T-helper 2 cell (primary cell): ENCODE measurements around the gene ITPK1.

ENCODE experiments used
- DNase-seq, 5 experiments: peaks; one replicate each; pipeline versions ENCODE4 v3.0.0 to v3.0.0-alpha.2; 2012 to 2022

The ITPK1 gene

DNA sequence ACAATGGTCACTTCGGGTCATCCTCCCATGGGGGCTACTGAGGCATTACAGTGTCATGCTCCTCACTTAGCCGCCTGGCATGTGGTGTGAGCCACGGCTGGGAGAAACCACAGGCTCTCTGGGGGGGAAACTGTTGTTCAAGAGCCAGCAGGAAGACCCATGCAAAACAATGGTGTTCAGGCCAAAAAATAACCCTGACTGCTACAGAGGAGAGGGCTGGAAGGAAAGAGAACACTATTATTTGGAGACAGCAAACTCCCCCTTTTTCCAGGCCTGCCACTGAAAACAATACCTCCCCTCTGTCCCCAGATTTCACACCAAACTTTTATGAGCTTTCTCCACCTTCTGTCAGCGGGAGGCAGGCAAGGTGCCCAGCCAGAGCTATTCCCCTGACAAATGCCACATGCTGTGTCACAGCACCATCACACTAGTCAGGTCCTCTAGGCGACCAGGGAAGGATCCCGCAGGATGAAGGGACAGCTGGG, 109.1 kb downstream of the ITPK1 start:
- DNase-seq = no peak

DNA sequence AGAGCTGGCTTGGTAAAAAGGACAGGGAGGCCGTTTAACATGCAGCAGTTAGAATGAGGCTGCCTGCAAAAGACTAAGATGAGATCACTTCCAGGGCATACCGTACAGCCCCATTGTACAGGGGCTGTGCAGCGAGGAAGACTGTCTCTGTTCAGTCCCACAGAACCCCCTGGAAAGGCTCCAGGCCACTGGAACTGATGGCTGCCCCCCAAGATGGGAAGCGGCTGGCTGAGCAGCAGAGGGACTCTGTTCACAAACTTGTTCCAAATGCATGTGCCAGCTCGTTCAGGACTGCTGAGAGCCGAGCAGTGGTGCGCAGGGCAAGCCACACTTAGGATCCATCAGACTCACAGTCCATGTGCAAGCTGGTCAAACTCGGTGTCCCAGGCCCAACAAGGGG, 109.9 kb downstream of the ITPK1 start:
- DNase-seq = no peak

DNA sequence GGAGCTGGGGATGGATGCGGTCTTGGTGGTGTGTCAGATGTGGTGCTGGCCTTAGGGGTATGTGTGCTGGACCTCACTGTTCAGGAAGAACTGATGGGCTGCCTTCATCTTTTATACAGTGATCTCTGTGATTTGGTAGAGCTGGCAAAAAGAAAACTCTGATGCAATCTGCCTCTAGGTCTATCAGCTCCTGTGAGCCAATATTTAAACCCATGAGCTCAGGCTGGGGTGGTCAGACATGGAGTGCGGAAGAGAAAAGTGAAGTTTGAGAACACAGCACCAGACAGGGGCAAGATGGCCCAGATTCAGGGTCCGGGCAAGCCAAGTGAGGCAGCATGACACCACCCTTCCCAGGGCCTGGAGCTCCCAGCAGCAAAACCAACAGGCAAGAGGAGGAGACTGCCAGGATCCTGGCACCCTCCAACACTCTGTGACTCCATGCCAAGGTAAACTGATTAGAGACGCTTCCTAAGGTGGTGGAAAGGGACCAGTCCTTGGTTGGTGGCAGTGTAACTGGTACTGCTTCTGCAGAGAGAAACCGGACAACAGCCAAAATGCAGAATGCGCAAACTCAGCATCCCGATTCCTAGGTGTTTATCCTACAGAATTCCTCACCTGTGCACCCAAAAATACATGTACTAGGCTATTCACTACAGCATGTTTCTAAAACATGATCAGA, 110.5 kb downstream of the ITPK1 start:
- DNase-seq = no peak

DNA sequence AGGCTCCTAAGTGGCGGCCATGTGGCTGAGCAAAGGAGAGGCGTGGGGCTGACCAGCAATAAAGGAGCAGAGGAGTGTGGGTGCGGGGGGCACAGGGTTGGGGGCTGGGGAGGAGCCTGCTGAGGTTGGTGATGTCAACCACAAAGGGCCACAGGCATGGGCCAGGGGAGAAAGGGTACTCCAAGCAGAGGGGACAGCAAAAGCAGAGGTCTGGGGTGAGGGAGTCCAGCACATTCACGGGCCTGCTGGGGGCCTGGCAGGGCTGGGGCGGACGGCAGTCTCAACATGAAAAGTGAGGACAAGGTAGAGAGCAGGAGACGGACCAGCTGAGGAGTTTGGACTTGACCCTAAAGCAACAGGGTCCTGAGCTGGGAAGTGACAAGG, 111.0 kb downstream of the ITPK1 start:
- DNase-seq = no peak

DNA sequence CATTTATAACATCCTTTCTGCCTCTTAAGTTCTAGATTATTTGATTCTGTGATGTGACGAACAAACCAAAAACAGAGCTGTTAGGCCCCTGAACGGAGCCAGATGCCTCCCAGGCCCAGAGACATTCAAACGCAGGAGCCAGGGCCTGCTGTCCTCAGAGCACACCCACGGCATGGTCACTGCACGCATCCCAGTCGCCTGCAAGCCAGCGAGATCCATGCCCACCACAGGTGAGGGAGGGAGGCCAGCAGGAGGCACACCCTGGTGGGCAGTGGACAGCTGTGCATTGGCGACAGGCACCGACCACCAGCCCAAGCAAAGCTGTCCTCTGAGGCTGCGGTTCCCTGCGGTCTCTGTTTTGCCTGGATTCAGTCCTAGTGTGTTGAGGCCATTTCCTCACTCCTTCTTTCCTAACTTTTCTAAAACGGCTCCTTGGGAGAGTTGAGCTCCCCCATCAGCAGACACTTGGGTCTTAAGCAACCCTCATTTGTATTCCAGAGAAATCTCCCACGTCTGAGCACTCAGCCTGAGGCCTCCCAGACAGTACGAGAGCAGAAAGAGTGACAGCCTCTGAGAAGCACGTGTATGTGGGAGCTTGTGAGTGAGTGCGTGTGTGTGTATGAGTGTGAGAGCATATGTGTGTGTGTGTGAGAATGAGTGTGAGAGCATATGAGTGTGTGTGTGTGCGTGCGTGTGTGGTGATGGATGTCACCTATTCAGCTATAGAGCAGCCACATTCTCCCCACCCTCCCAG, 111.6 kb downstream of the ITPK1 start:
- peak in 1 of 5 experiments; percentile 8 for DNase-seq

DNA sequence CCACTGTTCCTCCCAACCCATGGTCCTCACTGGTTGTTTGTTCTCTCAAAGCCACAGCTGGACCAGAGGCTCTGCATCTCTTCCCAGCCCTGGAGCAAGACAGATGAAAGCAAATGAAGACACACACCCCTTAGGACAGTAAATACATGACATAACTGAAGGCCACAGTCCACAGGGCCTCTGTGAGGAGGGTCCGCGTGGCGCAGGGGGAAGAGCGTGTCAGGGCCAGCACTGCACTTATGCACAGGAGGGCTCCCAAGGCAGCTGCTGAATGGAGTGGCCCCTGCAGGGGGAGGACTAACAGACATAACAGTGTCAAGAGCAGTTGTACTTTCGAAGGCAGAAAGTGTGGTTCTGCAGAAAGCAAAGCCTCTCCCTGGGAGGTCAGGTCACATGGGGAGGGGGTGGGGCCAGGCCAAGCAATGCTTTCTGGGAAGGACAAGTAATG, 112.8 kb downstream of the ITPK1 start:
- DNase-seq = peak in 1 of 5 experiments; percentile 22

DNA sequence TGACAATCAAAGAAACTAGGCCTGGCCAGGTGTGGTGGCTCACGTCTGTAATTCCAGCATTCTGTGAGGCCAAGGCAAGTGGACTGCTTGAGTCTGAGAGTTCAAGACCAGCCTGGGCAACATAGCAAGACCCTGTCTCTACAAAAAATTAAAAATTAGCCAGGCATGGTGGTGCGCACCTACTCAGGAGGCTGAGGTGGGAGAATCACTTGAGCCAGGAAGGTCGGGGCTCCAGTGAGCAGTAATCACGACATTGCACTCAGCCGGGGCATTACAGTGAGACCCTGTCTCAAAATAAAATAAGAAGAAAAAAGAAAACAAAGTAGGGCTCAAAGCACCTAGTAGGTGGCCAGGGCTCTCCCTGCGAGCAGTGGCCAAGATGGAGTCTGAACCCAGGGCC, 113.7 kb downstream of the ITPK1 start:
- no peak for DNase-seq

DNA sequence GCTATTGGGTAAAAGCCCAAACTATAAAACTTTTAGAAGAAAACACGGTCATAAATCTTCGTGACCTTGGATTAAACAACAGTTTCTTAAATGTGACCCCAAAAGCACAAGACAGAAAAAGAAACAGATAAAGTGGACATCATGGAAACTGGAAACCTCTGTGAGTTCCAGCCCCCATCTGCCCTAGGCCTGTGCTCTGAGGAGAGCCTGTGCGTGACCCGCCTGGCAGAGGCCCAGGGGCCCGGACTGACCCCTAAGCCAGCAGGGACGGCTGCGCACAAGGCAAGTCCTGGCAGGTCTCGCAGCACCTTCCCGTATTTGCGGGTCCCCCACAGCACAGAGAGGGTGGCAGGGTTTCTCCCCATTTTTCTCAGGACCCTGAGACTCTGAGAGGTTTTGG, 116.8 kb downstream of the ITPK1 start:
- DNase-seq = no peak

DNA sequence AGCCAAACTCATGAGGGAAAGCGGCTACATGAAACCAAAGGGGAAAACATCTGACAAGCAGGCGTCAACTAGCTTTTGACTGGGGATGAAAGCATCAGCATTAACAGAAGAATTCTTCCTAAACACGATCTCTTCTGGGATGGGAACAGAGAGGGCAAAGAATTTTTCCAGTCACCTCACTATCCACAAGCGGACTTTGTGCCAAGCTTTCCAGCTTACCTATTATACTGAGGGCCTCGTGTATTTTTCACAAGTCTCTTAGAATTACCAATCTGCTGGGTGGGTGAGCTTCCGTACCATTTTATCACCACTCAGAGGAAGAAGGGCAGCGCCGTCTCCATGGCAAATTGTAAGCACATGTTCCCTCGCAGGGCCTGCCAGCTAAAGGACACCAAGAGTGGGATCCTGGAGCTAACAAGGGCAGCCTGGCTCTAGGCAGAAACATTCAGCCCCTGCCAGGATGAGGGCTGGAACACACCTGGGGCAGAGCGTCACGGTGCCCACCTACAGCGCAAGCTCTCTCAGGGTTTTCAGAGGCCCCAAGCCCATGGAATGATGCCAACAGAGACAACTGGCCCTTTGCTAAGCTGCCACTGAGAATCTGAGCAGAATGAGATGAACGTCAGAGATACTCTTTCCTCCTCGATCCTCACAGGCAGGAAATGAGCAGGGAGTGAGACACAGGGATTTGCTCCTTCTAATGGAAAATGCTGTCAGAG, 118.2 kb downstream of the ITPK1 start:
- DNase-seq = no peak

DNA sequence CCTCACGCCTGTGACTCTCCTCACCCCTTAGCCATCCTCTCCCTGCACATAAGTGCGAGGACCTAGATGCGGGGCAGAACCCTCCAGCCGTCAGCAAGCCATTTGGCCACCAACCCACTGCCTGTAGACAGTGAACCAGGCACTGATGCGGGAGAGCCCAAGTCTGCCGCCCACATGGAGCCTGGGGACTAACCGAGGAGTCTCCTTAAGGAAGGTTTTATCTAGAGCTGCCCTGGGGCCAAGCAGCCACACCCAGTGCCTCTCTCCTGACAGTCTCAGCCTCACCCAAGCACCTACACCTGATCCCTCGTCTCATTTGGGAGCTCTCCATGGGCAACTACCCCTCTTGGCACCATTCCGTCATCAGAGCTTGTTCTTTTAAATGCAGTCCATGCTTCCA, 120.1 kb downstream of the ITPK1 start:
- no peak for DNase-seq

DNA sequence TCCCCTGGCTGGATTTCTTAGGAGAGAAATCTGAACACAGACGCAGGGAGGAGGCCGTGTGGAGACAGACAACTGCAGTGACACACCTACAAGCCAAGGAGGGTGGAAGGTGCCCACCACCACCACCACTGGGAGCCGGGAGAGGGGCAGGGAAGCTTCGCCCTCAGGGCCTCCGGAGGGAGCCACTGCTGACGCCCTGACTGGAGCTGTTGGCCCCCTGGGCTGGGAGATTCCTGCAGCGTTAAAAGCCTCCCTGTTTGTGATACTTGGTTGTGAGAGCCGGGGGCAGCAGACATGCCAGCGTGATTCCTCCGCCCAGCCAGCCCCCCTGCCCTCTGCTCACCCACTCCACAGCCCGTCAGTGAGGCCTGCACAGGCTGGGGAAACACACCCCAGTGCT, 120.8 kb downstream of the ITPK1 start:
- no peak for DNase-seq

DNA sequence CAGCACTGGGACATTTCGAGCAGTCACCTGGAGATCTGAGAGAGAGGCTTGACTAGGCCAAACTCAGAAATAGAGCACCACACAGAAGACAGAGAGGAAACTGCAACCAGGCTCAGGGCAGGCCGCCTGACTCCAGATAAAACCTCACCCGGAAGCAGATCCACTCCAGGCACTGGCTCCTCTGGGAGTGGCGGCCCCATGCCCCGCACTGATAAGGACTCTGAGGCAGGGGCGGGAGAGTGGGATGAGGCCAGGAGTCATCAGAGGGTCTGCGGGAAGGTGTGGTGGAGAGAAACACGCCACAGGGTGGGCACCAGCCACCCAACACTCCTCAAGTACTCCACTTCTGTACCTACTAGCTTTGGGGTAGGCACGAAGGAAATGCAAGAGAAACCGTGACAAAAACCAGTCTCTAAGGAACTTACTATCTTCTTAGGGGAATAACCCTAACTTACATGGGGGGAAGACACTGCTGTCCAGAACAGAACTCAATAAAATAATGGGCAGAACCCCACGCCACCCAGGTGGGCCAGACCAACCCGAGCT, 121.5 kb downstream of the ITPK1 start:
- DNase-seq = no peak

DNA sequence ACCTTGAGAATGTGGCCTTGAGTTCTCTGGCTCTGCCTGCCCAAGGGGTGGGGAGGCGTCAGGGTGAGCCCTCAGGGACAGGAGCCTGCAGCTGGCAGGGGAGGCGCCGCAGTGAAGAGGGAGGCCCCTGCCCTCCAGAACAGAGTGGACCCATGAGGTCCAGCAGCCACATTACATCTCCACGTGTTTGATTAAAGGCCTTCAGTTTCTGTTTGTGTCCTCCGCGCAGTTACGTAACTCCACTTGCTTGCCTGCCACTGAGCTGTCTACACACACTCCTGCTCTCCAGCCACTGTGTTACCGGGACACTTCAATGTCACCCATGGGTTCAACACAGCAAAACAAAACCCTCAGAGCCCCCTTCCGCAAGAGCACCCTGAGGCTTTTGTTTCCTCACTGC, 122.4 kb downstream of the ITPK1 start:
- no peak for DNase-seq

DNA sequence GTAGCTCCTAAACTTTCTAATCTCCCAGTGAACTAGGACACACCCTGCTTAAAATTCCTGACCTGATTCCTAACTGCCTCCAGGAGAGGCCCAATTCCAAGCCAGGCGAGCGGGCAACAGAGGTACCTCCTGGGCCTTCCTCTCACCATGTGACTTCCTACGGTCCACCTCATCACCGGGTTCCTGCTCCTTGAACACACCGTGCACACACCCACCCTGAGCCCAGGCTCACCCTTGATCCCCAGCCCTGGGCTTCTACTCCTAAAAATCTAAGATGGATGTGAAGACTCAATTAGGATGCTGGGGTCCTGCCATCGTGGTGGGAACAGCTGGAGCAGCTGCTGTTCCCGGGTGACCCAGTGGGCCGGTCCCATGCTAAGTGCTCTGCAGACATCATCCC, 124.2 kb downstream of the ITPK1 start:
- DNase-seq = no peak

DNA sequence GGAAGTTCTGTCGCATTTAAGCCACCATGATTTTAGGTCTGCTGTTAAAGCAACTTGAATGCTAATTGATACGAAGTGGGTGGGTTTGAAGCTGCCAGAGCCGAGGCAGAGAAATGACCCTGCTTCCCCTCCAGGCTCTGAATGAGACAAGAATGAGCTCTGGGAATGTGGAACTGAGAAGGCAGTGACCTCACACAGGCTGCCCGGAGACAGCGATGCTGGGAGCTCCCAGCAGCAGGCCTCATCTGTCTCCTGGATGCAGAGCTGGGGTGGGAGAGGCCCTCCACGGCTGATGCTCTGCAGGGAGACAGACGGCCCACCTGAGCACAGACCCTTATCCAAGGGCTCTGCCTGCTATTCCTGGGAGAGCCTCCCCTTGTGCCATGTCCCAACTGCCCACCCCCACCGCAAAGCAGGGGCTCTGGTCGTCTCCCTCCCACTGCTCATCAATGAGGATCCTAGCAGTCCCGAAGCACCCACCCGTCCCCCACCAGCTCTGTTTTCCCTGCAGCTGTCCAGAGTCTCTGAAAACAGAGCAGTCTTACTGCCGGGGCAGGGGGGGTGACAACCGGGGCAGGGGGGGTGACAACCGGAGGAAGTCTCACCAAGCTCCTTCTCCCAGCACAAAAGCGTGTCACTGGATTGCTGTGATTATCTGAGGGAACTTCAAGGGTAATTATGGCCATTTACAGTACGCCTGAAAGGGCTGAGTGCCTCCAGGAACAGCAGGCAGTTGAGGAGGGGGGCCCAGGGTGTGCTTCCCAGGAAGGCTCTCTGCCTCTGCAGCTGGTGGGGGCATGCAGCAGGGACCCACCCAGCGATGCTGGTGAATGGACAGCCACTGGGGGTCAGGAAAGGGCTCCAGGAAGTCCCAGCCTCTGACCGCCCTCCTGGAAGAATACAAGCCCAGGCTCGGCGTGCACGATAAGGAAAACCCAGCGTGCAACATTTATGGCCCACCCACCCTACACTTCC, 125.0 kb downstream of the ITPK1 start:
- DNase-seq = no peak

DNA sequence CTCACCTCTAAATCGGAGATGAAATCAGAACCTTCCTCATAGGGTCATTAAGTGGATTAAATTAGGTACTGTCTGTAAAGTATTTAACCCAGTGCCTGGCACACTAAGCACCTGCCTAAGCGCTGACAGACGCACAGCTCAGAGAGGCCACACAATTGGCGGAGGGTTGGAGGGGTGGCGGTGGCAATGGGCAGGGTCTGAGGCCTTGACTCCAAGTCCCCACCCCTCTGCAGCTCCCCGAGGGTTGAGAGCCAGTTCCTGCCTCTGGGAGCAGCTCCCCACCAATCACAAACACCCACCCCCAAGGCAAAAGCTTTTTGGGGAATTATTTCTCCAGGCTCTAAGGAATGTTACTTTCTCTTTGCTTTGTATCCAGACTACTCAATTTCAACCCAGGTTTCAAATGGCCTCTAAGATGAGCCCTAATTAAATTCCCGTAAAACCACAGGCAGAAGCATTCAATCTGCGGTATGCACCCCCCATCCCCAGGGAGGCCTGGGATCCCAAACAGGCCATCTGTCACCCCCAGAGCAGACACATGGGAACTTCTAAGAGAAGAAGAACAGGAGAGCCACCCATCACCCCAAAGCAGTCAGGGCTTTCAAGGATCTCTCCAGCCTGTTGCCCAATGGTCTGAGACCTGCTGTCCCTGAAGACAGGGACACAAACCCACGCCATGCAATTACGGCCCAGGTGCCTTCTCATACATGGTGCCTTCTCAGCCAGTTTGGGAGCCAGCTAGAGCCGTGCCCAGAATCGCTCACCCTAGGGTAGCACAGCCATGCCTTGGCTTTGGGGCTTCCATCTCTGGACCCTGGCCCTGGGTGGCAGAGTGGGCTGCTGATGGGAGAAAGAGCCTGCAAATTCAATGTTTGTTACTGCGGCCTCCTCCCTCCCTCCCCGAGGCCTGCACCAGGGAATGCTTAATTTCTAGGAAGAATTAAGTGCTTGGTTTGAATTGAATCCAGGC, 126.7 kb downstream of the ITPK1 start:
- DNase-seq = no peak

DNA sequence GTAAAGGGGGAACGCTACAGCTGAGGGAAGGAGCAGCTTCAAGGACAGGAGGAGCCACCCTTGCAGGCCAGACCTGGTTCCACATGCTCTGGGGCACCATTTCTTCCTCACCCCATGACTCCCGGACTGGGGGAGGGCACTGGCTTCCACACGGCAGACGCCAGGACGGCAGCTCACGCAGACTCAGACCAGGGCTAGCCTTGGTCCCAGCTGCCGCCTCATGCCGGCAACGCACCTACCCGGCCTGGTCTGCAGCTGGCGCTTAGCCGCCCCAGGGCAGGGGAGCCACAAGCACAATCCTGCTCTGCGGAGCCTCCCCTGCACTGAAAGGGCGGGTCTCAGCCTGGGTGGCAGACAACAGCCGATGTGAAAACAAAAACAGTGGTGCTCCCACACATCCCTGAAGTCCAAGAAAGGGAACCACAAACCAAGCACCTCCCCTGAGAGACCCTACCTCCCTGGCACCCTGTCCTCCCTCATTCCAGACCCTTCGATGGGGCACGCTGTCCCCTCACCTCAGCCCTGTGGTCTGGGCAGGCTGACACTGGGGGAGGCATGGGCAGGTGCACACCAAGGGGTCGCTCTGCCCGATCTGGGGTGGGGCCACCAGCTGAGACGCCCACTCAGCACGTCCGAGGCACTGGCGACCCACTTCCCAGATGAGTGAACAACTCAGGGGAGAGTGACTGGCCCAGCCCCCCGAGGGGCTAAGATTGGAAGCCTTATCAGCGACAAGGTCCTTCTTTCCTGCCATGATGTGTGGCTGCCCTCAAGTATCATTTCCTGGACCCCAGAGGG, 127.8 kb downstream of the ITPK1 start:
- DNase-seq = no peak

DNA sequence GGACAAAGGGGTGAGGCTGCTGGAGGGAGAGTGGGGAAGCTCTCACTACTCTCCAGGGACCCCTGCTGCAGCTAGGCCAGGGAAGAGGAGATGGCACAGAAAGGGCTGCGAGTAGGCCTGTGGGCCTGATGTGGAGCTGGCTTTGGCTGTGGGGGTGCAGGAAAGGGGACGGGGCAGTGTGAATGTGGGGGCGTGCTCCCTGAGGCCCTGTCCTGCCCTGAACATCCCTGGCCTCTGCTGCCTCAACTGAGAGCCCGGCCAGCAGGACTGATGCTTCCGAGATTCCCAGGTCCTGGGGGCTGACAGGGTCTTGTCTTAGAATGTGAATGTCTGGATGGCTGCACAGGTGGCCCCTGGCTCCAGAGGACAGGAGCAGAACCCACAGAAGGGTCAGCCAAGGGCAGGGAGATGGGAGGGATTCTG, 128.6 kb downstream of the ITPK1 start:
- no peak for DNase-seq

DNA sequence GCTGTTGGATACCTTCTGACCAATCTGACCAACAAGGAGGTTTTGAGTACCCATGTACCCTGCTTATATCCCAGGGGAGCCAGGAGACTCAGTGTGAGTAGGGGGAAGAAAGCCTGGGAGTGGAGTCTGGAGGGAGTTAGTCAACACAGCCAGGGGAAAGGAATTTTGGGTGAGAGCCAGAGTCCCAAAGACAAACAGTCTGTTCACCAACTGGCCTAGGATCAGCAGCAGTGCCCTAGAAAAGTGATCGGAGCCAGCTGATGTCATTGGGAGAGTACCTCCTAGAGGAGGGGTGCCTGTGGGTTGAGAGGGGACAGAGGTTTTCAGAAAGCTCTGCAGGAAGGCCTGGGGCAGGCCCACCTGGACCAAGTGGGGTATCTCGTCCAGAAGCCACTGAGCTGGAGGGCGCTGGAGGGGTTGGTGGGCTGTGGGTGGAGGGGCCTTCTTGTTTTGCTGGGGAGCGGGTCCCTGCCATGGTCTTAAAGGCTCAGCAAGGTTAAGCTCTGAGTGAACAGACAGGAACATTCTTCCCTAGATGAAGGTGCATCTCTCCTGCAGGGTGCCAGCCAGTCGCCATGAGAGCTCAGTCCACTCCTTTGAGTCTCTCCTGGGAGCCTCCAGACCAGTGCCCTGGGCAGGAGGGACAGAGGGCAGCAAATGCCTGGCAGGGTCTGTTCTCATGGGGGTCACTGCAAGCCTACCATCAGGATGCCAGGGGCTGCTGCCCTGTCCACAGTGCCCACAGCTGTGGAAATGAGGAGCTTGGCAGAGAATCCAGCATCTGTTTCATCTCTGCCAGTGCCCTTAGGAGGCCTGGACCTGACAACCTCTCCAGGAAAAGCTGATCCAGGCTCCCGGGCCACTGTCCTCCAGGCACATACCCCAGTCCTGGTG, 129.2 kb downstream of the ITPK1 start:
- no peak for DNase-seq
